ENCODE measurements around the gene PRSS21.
A peak's percentile ranks its signal among the peaks of the same experiment; 100 is the strongest.

The PRSS21 gene

DNA sequence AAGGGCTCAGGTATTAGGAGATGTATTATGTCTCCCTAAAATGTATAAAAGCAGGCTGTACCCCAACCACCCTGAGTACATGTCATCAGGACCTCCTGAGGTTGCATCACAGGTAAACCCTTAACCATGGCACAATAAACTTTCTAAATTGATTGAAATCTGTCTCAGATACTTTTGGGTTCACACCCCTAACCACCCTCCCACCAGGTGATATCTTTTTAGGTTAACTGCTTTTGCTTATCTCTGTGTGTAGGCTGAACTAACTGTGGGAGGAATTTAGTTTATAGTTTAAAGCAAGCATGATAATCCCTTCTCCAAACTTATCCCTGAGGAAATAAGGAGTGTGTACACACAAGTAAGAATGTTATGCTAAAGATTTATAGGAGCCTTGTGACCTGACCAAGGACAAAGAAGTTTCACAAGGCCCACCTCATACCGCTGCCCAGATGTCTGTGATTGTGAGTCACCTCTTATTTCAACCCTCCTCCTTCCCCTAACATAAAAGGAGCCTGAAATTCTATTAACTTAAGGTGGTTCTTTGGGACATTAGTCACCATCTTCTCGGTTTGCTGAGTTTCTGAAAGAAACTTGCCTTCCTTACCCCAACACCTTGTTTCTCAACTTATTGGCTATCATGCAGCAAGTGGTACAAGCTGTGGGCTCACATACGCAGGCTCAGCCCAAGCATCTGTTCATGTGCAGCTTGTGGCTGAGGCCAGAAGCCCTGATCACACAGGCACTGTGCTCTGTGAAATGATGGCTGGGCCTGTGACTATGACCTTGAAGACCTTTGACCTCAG, 29.7 kb downstream of the PRSS21 start:
- no peak for DNase-seq

- DNase-seq, result no peak
These were observed 32.1 kb downstream of the PRSS21 start for GRCh38 chr16:2848933-2849725.

DNA sequence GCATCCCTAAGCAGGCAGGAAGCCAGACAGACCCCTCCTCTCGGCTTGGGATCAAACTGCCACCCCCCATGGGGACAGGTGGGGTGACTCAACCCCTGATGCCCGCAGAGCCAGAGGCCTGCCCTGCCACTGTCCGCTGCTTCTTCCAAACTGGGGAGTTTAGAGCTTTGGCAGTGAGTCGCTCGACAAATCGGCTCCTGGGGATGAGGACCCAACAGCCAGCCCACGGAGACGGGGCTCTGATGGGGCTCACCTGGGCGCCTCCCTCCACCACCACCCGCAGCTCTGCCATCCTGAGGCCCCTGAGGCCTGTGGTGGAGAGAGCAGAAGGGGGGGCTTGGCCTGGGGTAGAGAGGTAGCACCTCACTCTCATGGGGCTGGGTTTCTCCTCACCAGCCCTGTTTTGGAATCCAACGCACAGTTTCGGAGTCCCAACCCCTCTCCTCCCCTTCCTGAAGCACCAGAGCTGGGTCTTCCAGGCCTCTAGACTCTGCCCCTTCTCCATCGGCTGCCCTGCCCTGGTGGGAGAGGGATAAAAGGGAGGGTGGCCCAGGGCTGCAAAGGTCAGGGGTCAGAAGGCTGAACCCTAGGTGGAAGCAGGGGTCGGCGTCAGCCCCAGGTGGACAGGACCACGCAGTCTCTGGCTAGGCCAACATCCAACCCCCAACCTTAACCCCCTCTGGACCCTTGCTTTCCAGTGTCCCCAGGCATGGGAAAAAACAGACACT, 35.1 kb downstream of the PRSS21 start:
- DNase-seq, result no peak

- no peak for DNase-seq
These were observed 35.9 kb downstream of the PRSS21 start for GRCh38 chr16:2852731-2853507.

- DNase-seq, result no peak
These were observed 36.6 kb downstream of the PRSS21 start for GRCh38 chr16:2853531-2854073.

DNA sequence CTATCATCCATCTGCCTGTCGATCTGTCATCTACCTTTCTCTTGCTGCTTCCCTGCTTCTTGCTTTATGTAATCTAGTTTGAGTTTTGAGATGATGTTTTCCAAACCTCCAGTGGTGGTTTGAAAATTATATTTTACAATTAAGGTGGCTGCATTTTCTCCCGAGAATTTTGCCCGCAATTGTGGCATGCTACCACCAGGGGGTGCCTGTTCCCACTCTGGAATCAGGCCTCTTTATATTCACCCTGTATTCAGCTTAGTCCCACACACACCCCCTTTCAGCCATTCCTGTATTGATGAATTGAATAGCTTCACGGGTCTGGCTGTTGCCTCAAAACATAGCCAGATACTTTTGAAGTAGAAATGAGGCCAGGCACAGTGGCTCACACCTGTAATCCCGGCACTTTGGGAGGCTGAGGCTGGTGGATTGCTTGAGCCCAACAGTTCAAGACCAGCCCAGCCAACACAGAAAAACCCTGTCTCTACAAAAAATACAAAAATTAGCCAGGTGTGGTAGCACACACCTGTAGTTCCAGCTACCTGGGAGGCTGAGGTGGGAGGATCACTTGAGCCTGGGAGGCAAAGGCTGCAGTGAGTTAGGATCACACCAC, 37.8 kb downstream of the PRSS21 start:
- DNase-seq, result no peak

- no peak for DNase-seq
These were observed 38.5 kb downstream of the PRSS21 start for GRCh38 chr16:2855536-2855935.

DNA sequence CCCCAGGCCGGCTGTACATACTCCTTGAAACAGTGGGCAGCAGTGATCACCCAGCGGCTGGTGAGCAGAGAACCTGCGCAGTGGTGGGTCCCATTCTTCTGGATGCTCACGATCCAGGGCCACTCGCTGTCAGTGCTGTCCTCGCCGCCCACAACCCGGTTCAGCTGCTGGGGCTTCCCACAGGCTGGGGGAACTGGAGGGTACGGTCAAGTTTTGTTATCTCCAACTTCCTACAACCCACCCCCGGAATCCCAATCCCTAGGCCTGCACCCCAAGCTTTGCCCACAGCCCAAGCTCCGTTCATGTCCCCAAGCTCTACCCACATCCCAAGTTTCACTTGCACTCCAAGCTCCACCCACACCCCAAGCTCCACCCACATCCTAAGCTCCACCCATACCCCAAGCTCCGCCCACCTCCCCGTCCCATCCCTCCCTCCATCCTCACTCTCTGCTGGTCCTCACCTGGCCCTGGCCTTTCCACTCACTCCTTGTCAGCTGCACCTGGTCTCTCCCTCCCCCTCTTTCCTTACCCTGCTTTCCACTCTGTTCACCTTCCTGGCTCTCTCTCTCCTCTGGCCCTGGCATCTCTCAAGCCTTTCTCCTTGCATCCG, 39.1 kb downstream of the PRSS21 start:
- no peak for DNase-seq

DNA sequence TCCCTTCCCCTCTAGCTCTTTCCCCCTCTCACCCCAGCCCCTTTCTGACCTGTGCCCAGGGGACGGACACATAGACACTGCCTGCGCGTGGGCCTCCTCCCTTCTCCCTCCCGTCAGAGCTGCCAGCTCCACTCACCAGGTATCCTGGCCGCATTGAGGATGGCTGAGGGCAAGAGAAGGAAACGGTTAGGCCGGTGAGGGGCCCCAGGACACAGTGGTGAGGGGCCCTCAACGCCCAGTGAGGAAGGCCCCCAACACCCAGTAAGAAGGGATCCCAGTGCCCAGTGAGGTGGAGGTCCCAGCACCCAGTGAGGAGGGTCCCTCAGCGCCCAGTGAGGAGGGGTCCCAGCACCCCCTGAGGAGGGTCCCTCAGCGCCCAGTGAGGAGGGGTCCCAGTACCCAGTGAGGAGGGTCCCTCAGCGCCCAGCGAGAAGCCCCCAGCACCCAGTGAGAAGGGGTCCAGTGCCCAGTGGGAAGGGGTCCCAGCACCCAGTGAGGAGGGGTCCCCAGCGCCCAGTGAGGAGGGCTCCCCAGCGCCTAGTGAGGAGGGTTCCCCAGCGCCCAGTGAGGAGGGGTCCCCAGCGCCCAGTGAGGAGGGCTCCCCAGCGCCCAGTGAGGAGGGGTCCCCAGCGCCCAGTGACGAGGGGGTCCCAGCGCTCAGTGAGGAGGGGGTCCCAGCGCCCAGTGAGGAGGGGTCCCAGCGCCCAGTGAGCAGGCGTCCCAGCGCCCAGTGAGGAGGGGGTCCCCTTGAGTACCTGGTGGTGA, 39.8 kb downstream of the PRSS21 start:
- DNase-seq, result no peak

DNA sequence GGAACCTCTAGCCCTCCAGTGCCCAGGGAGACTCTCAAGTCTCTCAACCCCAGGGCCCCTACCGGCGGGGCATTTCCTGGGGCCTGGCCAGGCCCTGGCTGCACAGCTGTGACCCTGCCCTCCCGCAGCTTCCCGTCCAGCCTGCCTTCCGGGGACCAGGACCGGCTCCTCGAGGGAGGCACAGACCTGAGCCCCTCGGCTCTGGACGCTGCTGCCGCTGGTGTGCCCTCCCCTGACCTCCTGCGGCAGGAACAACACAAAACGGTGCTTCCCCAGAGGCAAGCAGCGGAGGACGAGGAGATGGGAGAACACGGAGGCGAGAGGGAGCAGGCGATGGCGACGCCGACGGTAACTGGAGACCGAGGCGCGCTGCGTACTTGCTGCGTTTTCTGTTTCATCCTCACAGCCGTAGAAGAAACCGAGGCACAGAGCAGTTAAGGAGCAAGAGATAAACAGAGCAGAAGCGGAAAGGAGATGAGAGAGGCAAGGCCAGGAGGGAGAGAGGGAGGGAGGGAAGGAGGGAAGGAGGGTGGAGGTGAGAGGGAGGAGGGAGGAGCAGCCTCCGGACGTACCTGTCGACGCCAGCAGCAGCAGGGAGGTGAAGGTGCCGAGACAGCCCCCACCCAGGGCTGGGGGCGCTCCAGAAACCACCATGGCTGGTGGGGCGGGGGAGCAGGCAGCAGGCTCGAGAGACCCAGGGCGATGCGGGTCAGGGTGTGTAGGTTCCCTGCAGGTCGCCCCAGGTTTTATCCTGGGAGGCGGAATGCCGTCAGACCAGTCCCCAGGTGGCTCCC, 40.6 kb downstream of the PRSS21 start, which contains the start of gene PRSS22:
Gene PRSS22 (minus strand): TSS at position 720 of the 794 bp plus-strand sequence. CDS start 66 bp downstream, at position 654.
- no peak for DNase-seq

- no peak for DNase-seq
These were observed 41.4 kb downstream of the PRSS21 start for GRCh38 chr16:2858245-2859025.

DNA sequence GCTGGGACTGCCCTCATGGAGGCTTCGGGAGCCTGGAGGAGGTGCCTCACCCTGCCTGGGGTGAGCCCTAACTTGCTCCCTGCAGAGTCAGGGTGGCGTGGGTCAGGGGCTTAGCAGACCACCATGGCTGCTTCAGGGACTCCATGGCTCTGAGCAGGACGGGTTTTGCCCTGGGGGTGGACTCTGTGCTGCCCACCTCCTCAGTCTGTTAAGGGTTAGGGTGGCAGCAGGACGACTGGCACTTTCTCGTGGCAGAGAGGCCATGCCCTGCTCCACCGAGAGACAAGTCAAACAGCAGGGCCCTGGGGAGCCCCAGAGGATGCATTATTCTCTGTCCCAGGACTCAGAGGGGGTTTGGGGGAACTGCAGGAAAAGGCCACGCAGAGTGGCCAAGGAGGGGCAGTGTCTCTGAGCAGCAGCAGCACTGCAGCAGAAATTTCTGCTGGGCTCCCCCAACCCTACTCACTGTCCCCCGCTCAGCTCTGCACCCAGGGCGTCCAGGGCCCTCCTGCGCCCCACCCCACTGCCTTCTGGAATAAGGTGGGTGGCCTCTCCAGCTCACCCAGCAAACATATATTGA, 42.7 kb downstream of the PRSS21 start:
- no peak for DNase-seq

DNA sequence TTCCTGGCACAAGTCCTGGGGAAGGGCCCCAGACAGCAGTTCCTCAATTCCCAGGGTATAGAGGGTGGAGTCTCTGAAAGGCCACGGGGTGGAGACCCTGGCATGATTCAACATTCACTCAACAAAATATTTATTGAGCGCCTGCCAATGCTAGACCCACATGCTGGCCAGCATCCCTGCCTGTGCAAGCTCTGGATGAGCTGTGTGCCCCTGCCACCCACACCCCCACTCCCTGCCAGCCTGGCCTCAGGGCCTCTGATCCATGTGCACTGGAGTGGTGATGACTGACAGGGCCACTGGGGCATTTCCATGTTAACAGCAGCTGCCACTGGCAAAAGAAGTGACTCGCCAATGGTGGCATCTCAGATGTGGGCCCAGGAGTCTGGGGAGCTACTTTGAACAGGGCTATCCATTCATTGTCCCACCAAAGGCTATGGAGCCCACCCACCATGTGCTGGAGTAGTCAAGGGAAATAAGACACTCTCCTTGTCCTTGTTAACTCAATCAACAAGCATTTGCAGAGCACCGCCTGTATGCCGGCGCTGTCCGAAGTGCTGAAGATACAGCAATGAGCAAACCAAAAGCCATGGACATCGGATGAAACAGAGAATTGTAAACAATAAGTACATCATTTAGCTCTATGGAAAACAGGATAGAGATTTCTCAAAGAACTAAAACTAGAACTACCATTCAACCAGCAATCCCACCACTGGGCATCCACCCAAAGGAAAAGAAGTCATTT, 44.0 kb downstream of the PRSS21 start:
- no peak for DNase-seq

- no peak for DNase-seq
These were observed 48.6 kb downstream of the PRSS21 start for GRCh38 chr16:2865651-2866050.

DNA sequence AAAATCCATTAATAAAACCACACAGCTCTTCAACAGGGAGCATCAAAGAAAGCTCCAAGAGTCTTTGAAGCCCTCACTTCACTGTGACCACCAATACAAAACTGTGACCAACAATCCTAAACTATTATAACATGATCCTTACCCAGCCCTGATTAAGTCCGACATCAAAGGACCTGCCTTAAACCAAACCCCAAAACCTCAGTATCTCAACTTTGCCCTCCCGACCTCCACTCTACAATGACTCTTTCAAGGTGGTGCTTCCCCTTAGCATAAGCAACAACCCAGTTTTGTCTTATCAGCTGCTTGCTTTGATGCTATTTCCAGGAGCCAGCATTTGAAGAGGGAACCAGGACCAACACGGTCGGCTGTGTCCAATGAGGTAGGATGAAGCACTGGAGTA, 49.4 kb downstream of the PRSS21 start:
- DNase-seq, result no peak

GRCh38 chr16:2867661-2867986, 50.6 kb downstream of the PRSS21 start:
- no peak for DNase-seq

DNA sequence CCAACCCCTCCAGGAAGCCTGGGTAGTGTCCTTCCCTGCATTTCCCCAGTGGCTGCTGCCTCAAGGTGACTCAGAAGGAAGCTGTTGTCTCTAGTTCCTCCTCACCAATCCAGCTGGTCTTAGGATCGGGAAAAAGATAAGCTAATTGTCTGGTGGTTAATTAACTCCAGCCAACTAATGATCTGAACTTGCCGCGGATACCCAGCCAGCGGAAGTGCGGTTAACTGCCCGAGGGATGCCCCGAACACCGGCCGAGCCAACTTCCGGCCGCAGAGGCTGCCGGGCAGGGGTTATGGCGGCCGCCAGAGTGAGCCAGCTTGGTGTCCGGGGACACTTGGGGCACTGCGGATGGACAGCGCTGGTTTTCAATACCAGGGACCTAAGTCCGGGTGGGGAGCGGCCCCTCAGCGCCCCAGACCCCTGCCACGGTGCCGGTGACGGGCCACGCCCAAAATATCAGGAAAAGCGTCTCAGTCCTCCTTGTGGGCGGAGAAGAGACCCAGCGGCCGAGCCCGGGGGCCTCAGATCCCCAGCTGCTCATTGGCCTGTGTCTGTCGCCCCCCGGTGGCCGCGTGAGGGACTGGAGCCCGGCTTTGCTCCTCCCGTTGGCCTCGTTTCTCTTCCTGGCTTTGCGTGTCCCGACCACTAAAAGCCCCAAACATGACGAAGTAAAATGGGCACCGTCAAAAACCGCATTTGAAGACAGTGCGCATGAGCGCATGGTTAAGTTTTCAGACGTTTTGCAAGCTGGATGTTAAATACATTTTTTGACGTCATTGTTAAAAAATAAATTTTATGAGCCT, 51.2 kb downstream of the PRSS21 start:
- peak; percentile 92 for DNase-seq

Measured in effector CD4-positive, alpha-beta T cell (primary cell).